H1 (cell line): ENCODE results near the gene BACE1. TPM values are rescaled to one million over a fixed set of nuclear protein-coding genes. Genes with fewer than 3 reads are reported as not detected.

Source experiments
- CTCF ChIA-PET: fragments of 300-600 bp; sonication (Branson Sonifier 250); formaldehyde crosslinking; loops from one replicate; lab custom pipeline; 2021; ENCODE audit not compliant: partially characterized antibody; lab: Charles Lee
- POLR2A ChIA-PET: fragments of 300-600 bp; sonication (Branson Sonifier 250); formaldehyde crosslinking; loops from one replicate; lab custom pipeline; 2021; ENCODE audit warnings: inconsistent platforms; ENCODE audit not compliant: partially characterized antibody; lab: Charles Lee
- DNase-seq, 2 experiments: peaks; one replicate each; pipeline versions ENCODE4 v3.0.0 to v3.0.0-alpha.2; 2010 to 2022; ENCODE audit warnings: low spot score in 2 of 2, low read depth in 1 of 2, mixed read lengths in 1 of 2
- FAIRE-seq: peaks from 2 replicates; lab custom pipeline; 2011; peaks lifted over from hg19 to GRCh38; lab: Jason Lieb, UNC
- H2AFZ ChIP-seq: 2 replicates; pipeline ENCODE4 v1.8.1; 2012; ENCODE audit warnings: low read length, inconsistent platforms
- H2AK5ac ChIP-seq: 2 replicates; pipeline ENCODE4 v1.6.1; 2013; ENCODE audit warnings: low read depth, low read length
- H2BK120ac ChIP-seq: replicated peaks from 2 replicates; pipeline ENCODE3; 2013; ENCODE audit warnings: low read depth, low read length, inconsistent platforms
- H2BK12ac ChIP-seq: 2 replicates; pipeline ENCODE4 v1.6.1; 2013; ENCODE audit warnings: low read depth, low read length
- H2BK15ac ChIP-seq: 2 replicates; pipeline ENCODE4 v1.6.1; 2013; ENCODE audit warnings: low read length
- H2BK20ac ChIP-seq: 2 replicates; pipeline ENCODE4 v1.6.1; 2013; ENCODE audit warnings: low read length
- H2BK5ac ChIP-seq: 2 replicates; pipeline ENCODE4 v1.6.1; 2013; ENCODE audit warnings: low read depth, low read length
- H3K14ac ChIP-seq: 2 replicates; pipeline ENCODE4 v1.6.1; 2013; ENCODE audit warnings: inconsistent platforms; ENCODE audit not compliant: insufficient read length
- H3K18ac ChIP-seq: 2 replicates; pipeline ENCODE4 v1.6.1; 2013; ENCODE audit warnings: low read length; ENCODE audit errors: extremely low read depth
- H3K23ac ChIP-seq: 2 replicates; pipeline ENCODE4 v1.6.1; 2013; ENCODE audit warnings: inconsistent platforms; ENCODE audit not compliant: insufficient read length
- H3K23me2 ChIP-seq: 2 replicates; pipeline ENCODE4 v1.6.1; 2013; ENCODE audit warnings: low read depth, low read length
- H3K27ac ChIP-seq: 2 replicates; pipeline ENCODE4 v1.6.1; 2011; ENCODE audit warnings: low read depth, low read length, inconsistent platforms
- H3K27me3 ChIP-seq, 4 experiments: replicated peaks in 1 of 4; 1 replicate in 1 of 4; 2 replicates in 3 of 4; pipeline versions ENCODE4 v1.6.1 to v1.8.1; 2011 to 2013; ENCODE audit warnings: low read length in 3 of 4, mild to moderate bottlenecking in 3 of 4, inconsistent platforms in 2 of 4, mixed read lengths in 2 of 4, moderate library complexity in 1 of 4; ENCODE audit not compliant: control insufficient read depth in 3 of 4, insufficient read depth in 3 of 4; ENCODE audit errors: extremely low read depth in 1 of 4
- H3K36me3 ChIP-seq, 4 experiments: 2 replicates each; pipeline versions ENCODE4 v1.6.1 to v1.8.1; 2011 to 2013; ENCODE audit warnings: mild to moderate bottlenecking in 4 of 4, low read length in 3 of 4, moderate library complexity in 2 of 4, control low read depth in 1 of 4, inconsistent platforms in 1 of 4; ENCODE audit not compliant: insufficient read depth in 4 of 4, control insufficient read depth in 2 of 4
- H3K4ac ChIP-seq: replicated peaks from 2 replicates; pipeline ENCODE3; 2013; ENCODE audit warnings: low read length, low read depth, mixed read lengths, inconsistent platforms; ENCODE audit not compliant: insufficient read length
- H3K4me1 ChIP-seq, 4 experiments: replicated peaks in 1 of 4; 1 replicate in 1 of 4; 2 replicates in 3 of 4; pipeline versions ENCODE4 v1.6.1 to v1.8.1; 2011 to 2013; ENCODE audit warnings: low read length in 3 of 4, inconsistent platforms in 2 of 4, mixed read lengths in 1 of 4; ENCODE audit not compliant: insufficient read depth in 4 of 4, control insufficient read depth in 3 of 4
- H3K4me2 ChIP-seq, 2 experiments: 2 replicates each; pipeline versions ENCODE4 v1.6.1 to v1.8.1; 2011 to 2013; ENCODE audit warnings: low read depth in 2 of 2, low read length in 2 of 2, control low read depth in 1 of 2, inconsistent platforms in 1 of 2, mild to moderate bottlenecking in 1 of 2; ENCODE audit not compliant: insufficient read depth in 1 of 2
- H3K4me3 ChIP-seq, 4 experiments: fragments of 200-600, 300-600 bp in 1 of 4; sonication (generic), shearing (Covaris generic), sonication (Bioruptor Twin) in 1 of 4; 2 replicates each; pipeline versions ENCODE4 v1.5.1 to v1.8.1; 2011 to 2016; ENCODE audit warnings: low read length in 4 of 4, low read depth in 3 of 4, control low read depth in 2 of 4, inconsistent platforms in 2 of 4, mild to moderate bottlenecking in 2 of 4, mixed read lengths in 1 of 4, moderate library complexity in 1 of 4; ENCODE audit not compliant: insufficient read depth in 2 of 4; ENCODE audit errors: extremely low read depth in 1 of 4
- H3K56ac ChIP-seq: replicated peaks from 2 replicates; pipeline ENCODE3; 2013; ENCODE audit warnings: low read depth, mild to moderate bottlenecking, mixed read lengths, low read length, inconsistent platforms; ENCODE audit not compliant: insufficient read length
- H3K79me1 ChIP-seq: 2 replicates; pipeline ENCODE4 v1.6.1; 2013; ENCODE audit warnings: low read depth, low read length, control low read depth
- H3K79me2 ChIP-seq, 2 experiments: 2 replicates each; pipeline versions ENCODE4 v1.6.1 to v1.8.1; 2012 to 2013; ENCODE audit warnings: low read length in 2 of 2, mild to moderate bottlenecking in 2 of 2, inconsistent platforms in 1 of 2; ENCODE audit not compliant: insufficient read depth in 2 of 2, control insufficient read depth in 1 of 2
- H3K9ac ChIP-seq, 4 experiments: replicated peaks in 1 of 4; 1 replicate in 1 of 4; 2 replicates in 3 of 4; pipeline versions ENCODE4 v1.6.1 to v1.8.1; 2011 to 2013; ENCODE audit warnings: low read depth in 3 of 4, low read length in 3 of 4, control low read depth in 2 of 4, mild to moderate bottlenecking in 2 of 4, moderate library complexity in 2 of 4, inconsistent platforms in 1 of 4; ENCODE audit errors: extremely low read depth in 1 of 4
- H3K9me3 ChIP-seq, 2 experiments: 2 replicates each; pipeline versions ENCODE4 v1.6.1 to v1.8.1; 2012 to 2013; ENCODE audit warnings: mild to moderate bottlenecking in 2 of 2, moderate library complexity in 2 of 2, control low read depth in 1 of 2, inconsistent platforms in 1 of 2, low read depth in 1 of 2, low read length in 1 of 2, mixed read lengths in 1 of 2; ENCODE audit not compliant: insufficient read depth in 2 of 2
- H4K20me1 ChIP-seq, 2 experiments: replicated peaks in 1 of 2; 2 replicates each; pipeline versions ENCODE3 to v1.8.1; 2011 to 2013; ENCODE audit warnings: inconsistent platforms in 2 of 2, low read length in 2 of 2, mild to moderate bottlenecking in 1 of 2; ENCODE audit not compliant: insufficient read depth in 2 of 2, control insufficient read depth in 1 of 2
- H4K5ac ChIP-seq: 2 replicates; pipeline ENCODE4 v1.6.1; 2013; ENCODE audit warnings: low read length, low read depth, mixed read lengths, inconsistent platforms; ENCODE audit not compliant: insufficient read length
- H4K8ac ChIP-seq: 2 replicates; pipeline ENCODE4 v1.8.0; 2013; ENCODE audit warnings: mild to moderate bottlenecking, moderate library complexity, low read length, inconsistent platforms; ENCODE audit not compliant: insufficient read depth; ENCODE audit errors: extremely low read depth
- H4K91ac ChIP-seq: replicated peaks from 2 replicates; pipeline ENCODE3; 2013; ENCODE audit warnings: low read length, mixed read lengths, inconsistent platforms; ENCODE audit not compliant: insufficient read length
- CBX8 ChIP-seq: fragments of 300-800, 300-1000 bp; sonication (generic); IDR thresholded peaks from 2 replicates; pipeline ENCODE4 v1.7.1; 2016; ENCODE audit warnings: low read depth, low read length, borderline replicate concordance
- PHF8 ChIP-seq: fragments of 200-600 bp; sonication (generic); conservative IDR thresholded peaks from 2 replicates; pipeline ENCODE4 v1.7.1; 2012; ENCODE audit warnings: low read depth, mild to moderate bottlenecking, inconsistent platforms, low read length, moderate library complexity
- WGBS, 2 experiments: shearing (Covaris generic) in 1 of 2; methylation state at CpG; one replicate each; pipeline versions ENCODE4 v1.1.6 to v1.1.7; 2013 to 2015; ENCODE audit warnings: low lambda C conversion rate in 2 of 2, mixed read lengths in 2 of 2, inconsistent platforms in 1 of 2, low coverage in 1 of 2, missing lambda C conversion rate in 1 of 2; ENCODE audit not compliant: insufficient replicate concordance in 2 of 2, insufficient coverage in 1 of 2, insufficient read length in 1 of 2; ENCODE audit errors: extremely low coverage in 1 of 2, missing lambda C conversion rate in 1 of 2; 5-methylcytosine and 5-hydroxymethylcytosine counted together
- polyA plus RNA-seq, 7 experiments: library from polyadenylated mRNA; depleted of rRNA in 3 of 7; stranded (reverse) in 5 of 7; unstranded in 2 of 7; fragments of >200 nt in 5 of 7; fragments of 200-250 nt in 2 of 7; gene quantifications; 1 replicate in 5 of 7; 2 replicates in 1 of 7; 4 replicates in 1 of 7; pipeline versions ENCODE4 v1.2.1 to v1.2.3, GENCODE V29; 2011 to 2013; ENCODE audit warnings: missing spikeins in 2 of 7, mixed read lengths in 2 of 7
- total RNA-seq: library from RNA; stranded (reverse); fragmentation: NEBNext Ultra II Directional; extraction: Animal tissue kit (Norgen Biotek cat#: 25700); gene quantifications from 2 replicates; pipeline ENCODE4 v1.2.1, GENCODE V29; 2021

BACE1 gene
- total and polyA plus RNA-seq, 2 of the 8 experiments (the other 6 are each of a cell fraction or from before 2014, with no cell fraction given), result 7.7 to 7.9 TPM

GRCh38 chr11:117269856-117270255, 46.2 kb downstream of the BACE1 start:
- H4K5ac ChIP-seq, result no peak overlapping the region
- H4K8ac ChIP-seq, result no peak overlapping the region
- FAIRE-seq (no peak), DNase-seq (no peak)
- no peaks in the 10 kb centered on the region for H4K20me1 ChIP-seq
- H2BK12ac ChIP-seq, result no peak overlapping the region
- no peaks in the 10 kb centered on the region for H3K79me1 ChIP-seq
- H2AK5ac ChIP-seq, result no peak overlapping the region
- H3K27me3 ChIP-seq, result no peaks in the 10 kb centered on the region
- no peak overlapping the region for H3K23ac ChIP-seq
- H4K91ac ChIP-seq, result no peak overlapping the region
- no peak overlapping the region for H3K18ac ChIP-seq
- no peak overlapping the region for H3K9ac ChIP-seq
- H3K9me3 ChIP-seq, result no peaks in the 10 kb centered on the region
- no peaks in the 10 kb centered on the region; the same call in 1 of the 2 replicates for H3K23me2 ChIP-seq
- no peak overlapping the region for H3K4me3 ChIP-seq
- H3K36me3 ChIP-seq, result peaks cover 0 to 3% (median 0%) of the 10 kb centered on the region in 4 experiments; a peak in 3 of 8 replicates
- H2BK20ac ChIP-seq, result no peak overlapping the region
- no peak overlapping the region for H3K56ac ChIP-seq
- H3K4me1 ChIP-seq, result no peaks in the 10 kb centered on the region
- POLR2A ChIA-PET, result no interaction called here
- H3K4ac ChIP-seq, result no peak overlapping the region
- no peak overlapping the region for H2BK15ac ChIP-seq
- H3K14ac ChIP-seq, result no peak overlapping the region
- TF ChIP-seq PHF8, result no peak
- no peak for TF ChIP-seq CBX8
- TF ChIP-seq, all 59 proteins: peak for 0
- CTCF ChIA-PET, result no interaction called here
- H3K79me2 ChIP-seq, result no peaks in the 10 kb centered on the region
- H3K27ac ChIP-seq, result no peak overlapping the region
- WGBS, 2 experiments, result 89% methylated on average over 2 of the region's 2 CpGs; no CpG with 5 or more reads in 1 of the 2 experiments
- no peak overlapping the region for H3K4me2 ChIP-seq
- H2BK120ac ChIP-seq, result no peak overlapping the region
- H2BK5ac ChIP-seq, result no peak overlapping the region
- no peak overlapping the region for H2AFZ ChIP-seq
